Measurements from ENCODE around the gene PRR14L. TPM values are rescaled to one million over a fixed set of nuclear protein-coding genes. Genes with fewer than 3 reads are reported as not detected.

PRR14L gene
- total RNA-seq, 1 donor from 2014 or later: 69.8 TPM

GRCh38 chr22:31650391-31650790, 99.5 kb downstream of the PRR14L start:
- peaks cover 36% of the 10 kb centered on the region for H3K4me1 ChIP-seq (ENCODE audit: insufficient read depth, low read length)
- Mint-ChIP-seq H3K27me3 (ENCODE audit: low read depth, unreplicated experiment) (no peaks in the 10 kb centered on the region), H3K4me3 (ENCODE audit: unreplicated experiment) (no peak overlapping the region), H3K9me3 (ENCODE audit: unreplicated experiment) (no peaks in the 10 kb centered on the region), H3K27ac (ENCODE audit: unreplicated experiment) (peak overlapping the region; percentile 90), H3K36me3 (ENCODE audit: low read depth, unreplicated experiment) (peaks cover 14% of the 10 kb centered on the region), H3K4me1 (ENCODE audit: low read depth, unreplicated experiment) (peaks cover 36% of the 10 kb centered on the region)
- DNase-seq (ENCODE audit: low read depth) (peak; percentile 78), FAIRE-seq (no peak)
- peak overlapping the region; percentile 69 for H3K27ac ChIP-seq (ENCODE audit: low read depth, low read length)
- H3K9ac ChIP-seq (ENCODE audit: low read length): peak overlapping the region; percentile 17
- no peaks in the 10 kb centered on the region for H3K27me3 ChIP-seq (ENCODE audit: insufficient read depth, low read length)
- TF ChIP-seq EZH2 (IDR thresholded peaks at IDR 0.05; ENCODE audit: insufficient read depth, low read length) (no peak), CTCF (IDR thresholded peaks at IDR 0.05; ENCODE audit: insufficient read depth, low read depth, low read length) (no peak)
- H3K79me2 ChIP-seq (ENCODE audit: insufficient read depth, low read length): peaks cover 57% of the 10 kb centered on the region
- no peak overlapping the region for H3K4me3 ChIP-seq (ENCODE audit: insufficient read depth, low read depth, low read length)
- H2AFZ ChIP-seq (ENCODE audit: low read depth, low read length): no peak overlapping the region
- H3K36me3 ChIP-seq (ENCODE audit: insufficient read depth, low read length): no peaks in the 10 kb centered on the region
- no peaks in the 10 kb centered on the region for H3K9me3 ChIP-seq (ENCODE audit: insufficient read depth, low read depth, low read length)
- H4K20me1 ChIP-seq (ENCODE audit: insufficient read depth, low read length): peaks cover 23% of the 10 kb centered on the region
- H3K4me2 ChIP-seq (ENCODE audit: low read length): peak overlapping the region; percentile 12

- H3K36me3 Mint-ChIP-seq (ENCODE audit: low read depth, unreplicated experiment): peaks cover 9% of the 10 kb centered on the region
- peak overlapping the region; percentile 14 for H3K4me3 Mint-ChIP-seq (ENCODE audit: unreplicated experiment)
These were observed 102.2 kb downstream of the PRR14L start for GRCh38 chr22:31647523-31648320.

More at GRCh38 chr22:31647523-31648320, 102.2 kb downstream of the PRR14L start:
- H3K4me3 ChIP-seq (ENCODE audit: insufficient read depth, low read depth, low read length): no peak overlapping the region
- peaks cover 36% of the 10 kb centered on the region for H3K4me1 ChIP-seq (ENCODE audit: insufficient read depth, low read length)
- H3K9ac ChIP-seq (ENCODE audit: low read length): peak overlapping the region; percentile 81
- DNase-seq (ENCODE audit: low read depth) (peak; percentile 82), FAIRE-seq (no peak)
- H4K20me1 ChIP-seq (ENCODE audit: insufficient read depth, low read length): peaks cover 6% of the 10 kb centered on the region
- Mint-ChIP-seq H3K4me1 (ENCODE audit: low read depth, unreplicated experiment) (peaks cover 36% of the 10 kb centered on the region), H3K27ac (ENCODE audit: unreplicated experiment) (peak overlapping the region; percentile 97), H3K27me3 (ENCODE audit: low read depth, unreplicated experiment) (no peaks in the 10 kb centered on the region), H3K9me3 (ENCODE audit: unreplicated experiment) (no peaks in the 10 kb centered on the region)
- H3K27ac ChIP-seq (ENCODE audit: low read depth, low read length): peak overlapping the region; percentile 97
- peak overlapping the region; percentile 50 for H3K4me2 ChIP-seq (ENCODE audit: low read length)
- H3K79me2 ChIP-seq (ENCODE audit: insufficient read depth, low read length): peaks cover 42% of the 10 kb centered on the region
- no peaks in the 10 kb centered on the region for H3K27me3 ChIP-seq (ENCODE audit: insufficient read depth, low read length)
- no peak overlapping the region for H2AFZ ChIP-seq (ENCODE audit: low read depth, low read length)
- H3K9me3 ChIP-seq (ENCODE audit: insufficient read depth, low read depth, low read length): no peaks in the 10 kb centered on the region
- H3K36me3 ChIP-seq (ENCODE audit: insufficient read depth, low read length): no peaks in the 10 kb centered on the region
- no peak for TF ChIP-seq EZH2 (IDR thresholded peaks at IDR 0.05; ENCODE audit: insufficient read depth, low read length)
- no peak for TF ChIP-seq CTCF (IDR thresholded peaks at IDR 0.05; ENCODE audit: insufficient read depth, low read depth, low read length)
